Left kidney (tissue), 2 donors: ENCODE results near the gene TRAPPC10. TPM values are rescaled to one million over a fixed set of nuclear protein-coding genes. Genes with fewer than 3 reads are reported as not detected.

Experiments
- DNase-seq: peaks from one replicate; pipeline ENCODE4 v3.0.0-alpha.2; 2013
- polyA plus RNA-seq: library from polyadenylated mRNA; unstranded; fragments of 120-200 nt; gene quantifications from one replicate; pipeline ENCODE4 v1.2.1, GENCODE V29; 2013; ENCODE audit not compliant: insufficient read length

TRAPPC10 gene
- polyA plus RNA-seq, 1 donor, result 50.9 TPM

DNA sequence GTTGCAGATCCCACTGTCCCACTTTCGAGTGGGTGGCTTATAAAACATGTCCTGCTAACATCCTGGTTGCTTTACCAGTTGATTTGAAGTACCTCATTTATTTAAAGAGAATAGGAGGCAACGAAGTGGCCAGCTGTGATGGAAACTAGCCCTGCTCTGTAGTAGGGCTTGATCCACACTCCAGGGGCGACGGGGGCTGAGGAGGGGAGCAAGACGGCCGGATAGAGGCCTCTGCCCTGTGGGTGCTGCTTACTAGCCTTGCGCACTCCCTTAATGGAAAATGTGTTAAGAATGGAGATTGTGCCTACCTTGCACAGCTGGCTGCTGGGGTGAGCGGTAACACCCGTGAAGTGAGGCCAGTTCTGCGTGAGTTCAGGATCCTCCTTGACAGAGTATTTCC, 54.0 kb downstream of the TRAPPC10 start:
- DNase-seq, result no peak

DNA sequence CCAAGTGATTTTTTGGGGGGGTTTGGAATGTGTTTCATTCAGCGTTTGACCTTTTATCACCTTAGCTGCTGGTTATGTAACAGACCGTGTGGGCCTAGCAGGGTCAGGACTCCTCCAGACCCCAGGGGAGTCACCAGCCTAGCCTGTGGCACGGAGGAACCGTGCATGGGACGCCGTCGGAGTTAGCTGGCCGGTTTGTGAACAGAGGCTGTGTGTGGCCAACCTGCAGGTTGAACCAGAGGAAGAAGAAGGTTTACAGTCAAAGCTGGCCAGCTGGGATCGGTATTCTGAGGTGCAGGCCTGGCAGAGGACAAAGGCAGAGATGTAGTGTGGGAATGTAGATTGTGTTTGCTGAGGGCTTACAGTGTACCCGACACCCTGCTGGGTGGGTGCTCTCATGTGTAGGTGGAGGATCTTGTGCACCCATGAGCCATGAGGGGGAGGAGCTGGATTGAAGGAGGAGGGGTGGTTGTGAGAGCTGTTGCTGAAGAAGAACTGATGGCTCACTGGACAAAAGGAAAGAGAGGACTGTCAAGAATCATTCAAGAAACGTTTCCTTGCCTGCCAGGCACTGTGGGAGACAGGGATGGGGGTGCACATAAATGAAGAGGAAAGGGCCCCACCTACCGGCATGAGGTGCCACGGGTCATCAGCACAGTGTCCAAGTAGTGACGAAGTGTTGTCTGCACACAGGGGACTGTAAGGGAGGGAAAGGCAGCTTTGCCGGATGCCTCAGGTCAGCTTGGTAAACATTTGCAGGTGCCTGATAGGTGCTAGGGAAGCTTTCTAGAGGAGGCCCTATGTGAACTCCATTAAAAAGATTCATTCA, 55.1 kb downstream of the TRAPPC10 start:
- no peak for DNase-seq

DNA sequence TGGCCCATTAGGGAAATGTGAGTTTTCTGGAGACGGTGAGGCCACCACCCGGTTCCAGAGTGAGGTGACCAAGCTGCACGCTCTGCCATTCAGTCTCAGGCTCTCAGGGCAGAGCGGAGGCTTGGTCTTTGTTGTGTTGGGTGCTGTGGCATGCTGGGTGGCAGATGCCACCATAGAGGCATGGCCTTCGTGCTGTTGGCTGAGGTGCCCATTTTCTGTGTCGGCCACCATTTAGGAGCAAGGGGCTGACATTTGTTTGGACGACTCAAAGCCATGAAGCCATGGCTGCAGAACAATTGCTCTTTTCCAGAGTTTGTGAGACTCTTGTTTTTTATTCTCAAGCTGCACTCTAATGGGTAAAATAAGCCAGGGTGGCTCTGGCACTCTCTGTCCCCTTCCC, 58.3 kb downstream of the TRAPPC10 start:
- no peak for DNase-seq

DNA sequence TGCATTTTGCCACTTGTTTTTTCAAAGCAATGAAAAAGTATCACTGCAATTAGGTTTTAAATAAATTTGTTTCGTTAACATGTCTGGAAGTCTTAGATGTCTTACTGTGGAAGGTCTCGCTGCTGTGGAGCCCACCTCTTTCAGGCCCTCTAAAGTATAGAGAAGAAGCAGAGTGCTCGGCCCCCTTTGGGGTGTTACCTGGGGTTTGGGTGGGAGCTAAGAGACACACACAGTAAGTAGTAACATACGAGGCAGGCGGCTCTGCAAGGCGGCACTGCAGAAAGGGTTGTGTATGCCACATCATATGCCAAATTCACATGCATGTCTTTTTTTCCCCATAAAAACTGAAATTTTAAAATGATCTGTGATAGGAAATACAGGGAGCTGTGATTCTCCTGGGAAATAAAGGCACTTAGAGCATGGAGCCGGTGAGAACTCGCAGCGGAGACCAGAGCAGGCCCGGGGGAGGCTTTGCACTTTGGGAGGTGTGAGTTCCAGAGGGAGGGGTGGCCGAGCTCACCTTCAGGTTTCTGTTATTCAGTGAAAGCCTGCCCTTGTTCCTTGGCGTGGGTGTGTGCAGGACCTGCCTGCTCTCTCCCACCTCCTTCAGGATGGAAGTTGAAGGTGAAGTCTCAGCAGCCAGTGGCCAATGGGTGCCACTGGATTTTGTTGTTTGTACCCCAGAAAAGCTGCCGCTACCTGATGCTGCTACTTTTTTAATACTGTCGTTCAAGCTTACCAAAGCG, 59.4 kb downstream of the TRAPPC10 start:
- no peak for DNase-seq

GRCh38 chr21:44072111-44072510, 60.0 kb downstream of the TRAPPC10 start:
- DNase-seq, result no peak

- DNase-seq, result no peak
Observed at GRCh38 chr21:44074315-44074958, 62.3 kb downstream of the TRAPPC10 start.

- no peak for DNase-seq
Observed at GRCh38 chr21:44076316-44076715, 64.2 kb downstream of the TRAPPC10 start.

DNA sequence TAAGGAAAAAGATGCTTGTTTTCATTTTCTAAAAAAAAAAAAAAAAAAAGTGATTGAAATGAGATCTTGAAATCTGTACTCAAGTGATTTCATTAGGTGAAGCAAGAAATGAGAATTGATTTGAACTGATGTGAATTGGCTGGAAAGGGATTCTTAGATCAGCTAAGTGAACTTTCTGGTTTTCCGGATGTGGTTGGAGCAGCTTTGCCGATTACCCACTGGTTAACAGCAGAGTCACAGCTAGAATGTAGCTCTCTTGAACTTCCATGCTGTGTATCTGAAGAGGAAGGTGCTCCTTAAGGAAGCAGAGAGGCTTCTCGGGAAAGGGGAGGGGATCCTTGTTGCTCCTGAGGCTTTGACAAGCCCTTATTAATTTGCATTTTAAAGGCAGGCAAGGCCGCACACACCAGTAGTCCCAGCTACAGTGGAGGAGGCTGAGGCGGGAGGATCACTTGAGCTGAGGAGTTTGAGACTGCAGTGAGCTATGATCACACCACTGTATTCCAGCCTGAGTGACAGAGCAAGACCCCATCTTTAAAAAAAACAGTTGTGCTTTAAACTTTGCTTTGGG, 66.4 kb downstream of the TRAPPC10 start:
- no peak for DNase-seq

DNA sequence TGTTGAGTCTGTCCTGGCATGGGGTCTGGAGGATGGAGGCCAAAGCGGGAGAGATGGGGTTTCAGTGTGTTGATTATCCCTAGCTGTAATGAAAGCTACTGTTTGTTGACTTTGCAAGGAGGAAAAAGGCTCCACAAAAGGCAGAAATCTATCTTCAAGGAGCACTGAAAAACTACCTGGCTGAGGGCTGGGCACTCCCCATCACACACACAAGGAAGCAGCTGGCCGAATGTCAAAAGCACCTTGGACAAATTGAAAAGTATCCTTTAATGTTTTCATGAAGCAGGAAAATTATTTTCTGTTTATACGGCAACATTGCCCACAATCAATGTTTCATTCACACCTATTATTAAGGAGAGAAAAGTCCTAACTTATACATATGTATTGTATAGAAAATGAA, 67.3 kb downstream of the TRAPPC10 start:
- DNase-seq, result no peak

DNA sequence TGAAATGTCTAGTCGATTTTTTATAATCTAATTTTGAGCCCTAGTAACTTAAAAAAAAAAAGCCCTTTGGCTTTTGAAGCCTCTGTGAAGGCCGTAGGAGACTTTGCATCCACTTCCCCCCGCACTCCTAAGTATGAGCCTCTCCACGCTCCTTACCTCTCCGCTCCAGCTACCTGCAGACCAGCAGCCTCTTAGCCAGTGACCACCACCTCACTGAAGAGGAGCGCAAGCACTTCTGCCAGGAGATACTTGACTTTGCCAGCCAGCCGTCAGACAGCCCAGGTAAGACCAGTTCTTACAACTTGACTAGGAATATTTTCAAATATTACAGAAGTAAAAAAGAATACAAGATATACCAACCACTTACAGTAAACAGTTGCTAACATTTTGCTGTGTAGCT, 67.7 kb downstream of the TRAPPC10 start:
- DNase-seq, result no peak

DNA sequence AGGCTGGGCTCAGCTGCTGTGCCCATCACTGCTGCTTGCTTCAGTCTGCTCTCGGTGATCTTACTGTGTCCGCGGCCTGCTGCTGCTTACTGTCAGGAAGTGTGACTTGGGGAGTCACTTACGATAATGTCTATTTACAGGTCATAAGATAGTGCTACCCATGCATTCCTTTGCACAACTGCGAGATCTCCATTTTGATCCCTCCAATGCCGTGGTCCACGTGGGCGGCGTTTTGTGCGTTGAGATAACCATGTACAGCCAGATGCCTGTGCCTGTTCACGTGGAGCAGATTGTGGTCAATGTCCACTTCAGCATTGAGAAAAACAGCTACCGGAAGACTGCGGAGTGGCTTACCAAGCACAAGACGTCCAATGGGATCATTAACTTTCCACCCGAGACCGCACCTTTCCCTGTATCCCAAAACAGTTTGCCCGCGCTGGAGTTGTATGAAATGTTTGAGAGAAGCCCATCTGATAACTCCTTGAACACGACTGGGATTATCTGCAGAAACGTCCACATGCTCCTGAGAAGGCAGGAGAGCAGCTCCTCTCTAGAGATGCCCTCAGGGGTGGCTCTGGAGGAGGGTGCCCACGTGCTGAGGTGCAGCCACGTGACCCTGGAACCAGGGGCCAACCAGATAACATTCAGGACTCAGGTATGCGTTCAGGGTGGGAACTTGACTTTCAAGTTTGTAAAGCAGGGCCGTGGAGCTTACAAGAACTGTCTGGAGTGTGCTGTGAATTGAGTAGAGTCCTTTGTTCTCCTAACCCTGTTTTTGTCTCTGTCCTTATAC, 70.7 kb downstream of the TRAPPC10 start:
- DNase-seq, result no peak

- DNase-seq, result no peak
Observed at GRCh38 chr21:44083631-44084291, 71.7 kb downstream of the TRAPPC10 start.

- DNase-seq, result no peak
Observed at GRCh38 chr21:44084496-44085241, 72.6 kb downstream of the TRAPPC10 start.

DNA sequence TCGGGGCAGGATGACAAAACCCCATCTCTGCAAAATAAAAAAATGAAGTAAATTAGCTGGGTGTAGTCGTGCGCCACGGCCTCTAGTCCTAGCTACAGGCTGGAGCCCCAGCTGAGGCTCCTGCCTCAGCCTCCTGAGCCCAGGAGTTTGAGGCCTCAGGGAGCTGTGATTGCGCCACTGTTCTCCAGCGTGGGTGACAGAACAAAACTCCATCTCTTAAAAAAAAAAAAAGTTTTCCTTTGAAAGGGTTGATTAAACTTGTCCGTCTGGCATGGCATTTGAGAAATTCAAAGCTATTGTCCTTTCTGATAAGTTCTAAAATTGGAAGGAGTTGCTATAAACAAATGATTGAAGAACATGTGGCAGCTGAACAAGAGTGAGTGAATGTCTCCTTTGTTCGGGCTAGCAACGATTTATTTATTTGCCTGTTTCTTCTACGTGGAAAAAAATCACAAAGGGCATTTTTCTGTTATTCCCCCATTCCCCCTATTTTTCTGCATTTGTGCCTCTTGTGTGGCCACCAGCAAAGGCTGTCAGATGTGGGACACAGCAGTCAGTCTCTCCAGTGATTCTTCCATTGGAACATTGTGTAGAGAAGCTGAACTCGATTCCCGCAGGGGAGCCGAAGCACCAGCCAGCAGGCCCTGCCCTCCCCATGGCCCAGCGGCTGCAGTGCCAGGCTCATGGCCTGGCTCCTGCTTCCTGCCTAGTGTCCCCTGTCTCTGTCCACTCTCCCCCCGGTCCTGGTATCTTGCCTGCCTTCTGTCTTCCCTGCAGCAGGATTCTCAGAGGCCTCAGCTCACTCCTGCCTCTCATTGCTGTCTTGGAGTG, 73.6 kb downstream of the TRAPPC10 start:
- DNase-seq, result no peak

GRCh38 chr21:44086636-44087425, 74.7 kb downstream of the TRAPPC10 start:
- no peak for DNase-seq

DNA sequence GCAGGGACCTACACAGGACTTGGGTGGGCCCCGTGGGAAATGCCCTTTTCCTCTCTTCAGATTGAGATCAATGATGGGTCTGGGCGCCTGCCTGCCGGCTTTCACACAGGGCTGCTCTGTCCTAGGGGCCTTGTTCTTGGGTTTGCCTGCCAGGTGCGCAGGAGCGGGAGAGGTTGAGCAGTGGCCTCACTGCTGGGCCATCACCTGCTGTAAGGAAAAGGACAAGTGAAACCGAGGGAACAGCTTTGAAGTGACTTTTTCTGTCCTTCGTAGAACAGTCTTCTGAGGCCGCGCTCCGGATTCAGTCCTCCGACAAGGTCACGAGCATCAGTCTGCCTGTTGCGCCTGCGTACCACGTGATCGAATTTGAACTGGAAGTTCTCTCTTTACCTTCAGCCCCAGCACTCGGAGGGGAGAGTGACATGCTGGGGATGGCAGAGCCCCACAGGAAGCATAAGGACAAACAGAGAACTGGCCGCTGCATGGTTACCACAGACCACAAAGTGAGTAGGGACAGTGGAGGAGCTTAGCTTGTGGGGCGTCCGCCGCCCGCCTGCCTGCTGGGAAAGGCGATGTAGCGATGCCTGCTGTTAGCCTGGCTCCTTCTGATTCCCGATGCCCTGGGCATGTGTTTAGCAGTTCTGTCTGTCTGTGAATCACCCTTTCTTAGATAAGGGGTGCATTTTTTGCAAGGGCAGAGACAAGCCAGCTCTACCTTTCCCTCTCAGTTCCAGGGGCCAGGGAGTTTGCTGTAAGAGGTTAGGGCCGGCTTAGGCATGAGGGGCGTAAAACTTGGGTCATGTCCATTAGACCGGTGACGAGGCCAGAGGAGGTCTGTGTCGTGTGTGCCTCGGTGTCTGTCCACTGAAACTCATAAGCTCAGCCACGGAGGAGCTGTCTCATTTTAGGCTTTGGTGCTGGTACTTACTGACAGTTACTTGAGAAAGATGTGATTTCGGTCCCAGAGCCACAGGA, 75.6 kb downstream of the TRAPPC10 start:
- no peak for DNase-seq

- no peak for DNase-seq
Observed at GRCh38 chr21:44088401-44088780, 76.3 kb downstream of the TRAPPC10 start.
